Esophagus muscularis mucosa (tissue), 4 donors: ENCODE measurements around the gene HINFP. TPM values are rescaled to one million over a fixed set of nuclear protein-coding genes. Genes with fewer than 3 reads are reported as not detected.

ENCODE experiments used
- DNase-seq: peaks from one replicate; pipeline ENCODE4 v3.0.0-alpha.2; 2017; ENCODE audit errors: extremely low spot score
- H3K27ac ChIP-seq, 4 donors: fragments of 200-600 bp; sonication (generic); replicated peaks in 1 of 4; 1 replicate in 3 of 4; 2 replicates in 1 of 4; pipeline ENCODE4 v1.5.1; 2016 to 2019; ENCODE audit warnings: mild to moderate bottlenecking in 1 of 4
- H3K27me3 ChIP-seq, 4 donors: fragments of 200-600 bp; sonication (generic); one replicate each; pipeline versions ENCODE4 v1.5.1 to v1.6.0; 2016 to 2019
- H3K36me3 ChIP-seq, 4 donors: fragments of 200-600 bp; sonication (generic); one replicate each; pipeline ENCODE4 v1.5.1; 2016 to 2019
- H3K4me1 ChIP-seq, 4 donors: fragments of 200-600 bp; sonication (generic); one replicate each; pipeline ENCODE4 v1.5.1; 2016 to 2019
- H3K4me3 ChIP-seq, 4 donors: fragments of 200-600 bp; sonication (generic); 1 replicate in 2 of 4; 2 replicates in 2 of 4; pipeline ENCODE4 v1.5.1; 2016 to 2019; ENCODE audit warnings: mild to moderate bottlenecking in 4 of 4, moderate library complexity in 1 of 4
- H3K9me3 ChIP-seq, 4 donors: fragments of 200-600 bp; sonication (generic); 1 replicate in 3 of 4; 2 replicates in 1 of 4; pipeline ENCODE4 v1.5.1; 2016 to 2019
- CTCF ChIP-seq, 3 experiments: fragments of 200-600 bp in 2 of 3; fragments of 450-650 bp in 1 of 3; sonication (generic) in 2 of 3; IDR thresholded peaks; one replicate each; pipeline ENCODE4 v1.5.1; 2017 to 2019; ENCODE audit warnings: antibody characterized with exemption in 3 of 3, mild to moderate bottlenecking in 2 of 3, moderate library complexity in 1 of 3
- EP300 ChIP-seq: sonication (generic); formaldehyde crosslinking; IDR thresholded peaks from one replicate; pipeline ENCODE4 v1.6.1; 2017; ENCODE audit warnings: antibody characterized with exemption
- POLR2A ChIP-seq: fragments of 450-650 bp; IDR thresholded peaks from one replicate; pipeline ENCODE4 v1.6.1; 2017; ENCODE audit warnings: antibody characterized with exemption, moderate library complexity, mild to moderate bottlenecking, low read depth
- POLR2AphosphoS5 ChIP-seq, 2 donors: sonication (generic); formaldehyde crosslinking; IDR thresholded peaks; one replicate each; pipeline ENCODE4 v1.6.1; 2017; ENCODE audit warnings: antibody characterized with exemption in 2 of 2
- WGBS: methylation state at CpG from one replicate; pipeline ENCODE4 v1.1.5; 2018; 5-methylcytosine and 5-hydroxymethylcytosine counted together
- intact Hi-C: fragments of 100-400 bp; cut with DNase I; formaldehyde crosslinking; loops from one replicate; pipeline ENCODE4 v1.15.1; 2023
- total RNA-seq, 4 donors: library from RNA; depleted of rRNA; stranded (reverse); fragments of >200 nt; gene quantifications; one replicate each; pipeline versions ENCODE4 v1.1.0 to v1.2.1, GENCODE V29; 2016

The HINFP gene
- total RNA-seq, 4 donors from 2014 or later, result 22.8 to 30.8 (median 26.4) TPM

- TF ChIP-seq POLR2AphosphoS5 (IDR thresholded peaks at IDR 0.05) (peak; percentile 84 to 89), CTCF (IDR thresholded peaks at IDR 0.05) (peak in 1 of 3 experiments; percentile 6), EP300 (no peak), POLR2A (no peak)
- no peaks in the 10 kb centered on the region for H3K27me3 ChIP-seq
- peaks cover 15 to 21% (median 17%) of the 10 kb centered on the region in 4 donors for H3K4me1 ChIP-seq
- peak within 1 kb of the TSS; percentile 82 to 97 (median 85) for H3K4me3 ChIP-seq
- whole genome bisulfite sequencing, result 1% methylated on average over 32 of the region's 45 CpGs
- H3K27ac ChIP-seq, result peak within 1 kb of the TSS; percentile 95 to 96 (median 96)
- DNase-seq, result peak; percentile 99
- intact Hi-C loops, result no loop called here
- H3K9me3 ChIP-seq, result no peaks in the 10 kb centered on the region
- H3K36me3 ChIP-seq, result peaks cover 16 to 31% (median 30%) of the 10 kb centered on the region in 4 donors
Measured at GRCh38 chr11:119084663-119085436, 36.5 kb upstream of the HINFP start, which contains the start of gene HMBS. Gene HMBS (plus strand): TSS chr11:119084881. CDS start chr11:119085034, 153 bp downstream.

- Histone ChIP-seq H3K4me3 (peak overlapping the region; percentile 82 to 97 (median 85)), H3K9me3 (no peaks in the 10 kb centered on the region), H3K4me1 (peaks cover 15 to 21% (median 17%) of the 10 kb centered on the region in 4 donors), H3K27me3 (no peaks in the 10 kb centered on the region), H3K36me3 (peaks cover 16 to 31% (median 24%) of the 10 kb centered on the region in 4 donors), H3K27ac (peak overlapping the region; percentile 95 to 96 (median 96))
- 3% methylated on average over 3 of the region's 13 CpGs for WGBS
- DNase-seq, result no peak
- intact Hi-C loops, result no loop called here
- no peak for TF ChIP-seq CTCF (IDR thresholded peaks at IDR 0.05)
- TF ChIP-seq POLR2AphosphoS5 (IDR thresholded peaks at IDR 0.05), result no peak
- no peak for TF ChIP-seq EP300
- TF ChIP-seq POLR2A, result no peak
Measured at GRCh38 chr11:119085437-119085847, 35.9 kb upstream of the HINFP start.

- Histone ChIP-seq H3K4me3 (no peak overlapping the region), H3K4me1 (peaks cover 15 to 29% (median 19%) of the 10 kb centered on the region in 4 donors), H3K27me3 (no peaks in the 10 kb centered on the region), H3K27ac (no peak overlapping the region), H3K9me3 (no peaks in the 10 kb centered on the region), H3K36me3 (peaks cover under 1 to 18% (median 10%) of the 10 kb centered on the region in 4 donors)
- DNase-seq, result no peak
- TF ChIP-seq POLR2A, result no peak
- TF ChIP-seq EP300, result no peak
- TF ChIP-seq CTCF (IDR thresholded peaks at IDR 0.05), result no peak
- no peak for TF ChIP-seq POLR2AphosphoS5 (IDR thresholded peaks at IDR 0.05)
- WGBS, result 84% methylated on average over 6 of the region's 6 CpGs
- intact Hi-C loops, result no loop called here
Measured at GRCh38 chr11:119087123-119087522, 34.3 kb upstream of the HINFP start.

GRCh38 chr11:119087747-119088241, 33.6 kb upstream of the HINFP start:
- H3K27ac ChIP-seq, result no peak overlapping the region
- TF ChIP-seq CTCF (IDR thresholded peaks at IDR 0.05), result no peak
- TF ChIP-seq POLR2A, result no peak
- TF ChIP-seq EP300, result no peak
- no peak for TF ChIP-seq POLR2AphosphoS5 (IDR thresholded peaks at IDR 0.05)
- no peaks in the 10 kb centered on the region for H3K9me3 ChIP-seq
- H3K4me3 ChIP-seq, result no peak overlapping the region
- 76% methylated on average over 2 of the region's 2 CpGs for WGBS
- H3K27me3 ChIP-seq, result no peaks in the 10 kb centered on the region
- peaks cover 0 to 18% (median 10%) of the 10 kb centered on the region in 4 donors for H3K36me3 ChIP-seq
- DNase-seq, result no peak
- intact Hi-C loops, result no loop called here
- peaks cover 16 to 35% (median 25%) of the 10 kb centered on the region in 4 donors for H3K4me1 ChIP-seq
